ENCODE measurements around the gene OPRM1.

OPRM1 gene

DNA sequence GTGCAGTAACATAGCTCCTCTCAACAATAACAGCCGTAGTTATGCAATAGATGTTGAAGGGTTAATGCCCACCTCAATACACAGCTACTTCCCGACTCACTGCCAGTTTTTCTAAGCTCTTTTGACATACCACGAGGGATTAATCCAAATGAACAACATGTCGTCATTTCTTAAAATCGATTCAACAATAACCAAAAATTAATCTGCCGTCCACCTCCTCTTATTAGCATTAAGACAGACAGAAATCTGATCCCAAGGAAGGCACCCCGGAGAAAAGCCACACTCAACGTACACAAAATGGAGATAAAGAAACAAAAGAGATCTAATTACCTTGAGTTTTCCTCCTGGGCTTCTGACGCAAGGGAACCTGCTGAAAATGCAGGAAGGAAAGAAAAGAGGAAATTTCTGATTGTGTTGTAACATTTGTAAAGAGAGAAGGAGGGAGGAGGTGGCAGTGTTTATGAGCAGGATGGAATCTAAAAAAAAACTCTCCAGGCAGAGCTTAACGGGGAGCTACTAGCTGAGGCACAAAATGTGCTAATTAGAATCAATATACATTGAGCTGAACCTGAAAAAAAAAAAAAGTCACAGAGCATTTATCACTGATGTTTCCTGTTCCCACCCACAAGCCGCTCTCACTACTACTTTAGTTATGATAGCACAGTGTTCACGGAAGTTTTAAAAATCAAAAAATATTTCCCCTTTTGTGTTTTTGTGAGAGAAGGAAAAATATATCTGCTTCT, 208.2 kb downstream of the OPRM1 start:
- TF ChIP-seq, protein P1, sequence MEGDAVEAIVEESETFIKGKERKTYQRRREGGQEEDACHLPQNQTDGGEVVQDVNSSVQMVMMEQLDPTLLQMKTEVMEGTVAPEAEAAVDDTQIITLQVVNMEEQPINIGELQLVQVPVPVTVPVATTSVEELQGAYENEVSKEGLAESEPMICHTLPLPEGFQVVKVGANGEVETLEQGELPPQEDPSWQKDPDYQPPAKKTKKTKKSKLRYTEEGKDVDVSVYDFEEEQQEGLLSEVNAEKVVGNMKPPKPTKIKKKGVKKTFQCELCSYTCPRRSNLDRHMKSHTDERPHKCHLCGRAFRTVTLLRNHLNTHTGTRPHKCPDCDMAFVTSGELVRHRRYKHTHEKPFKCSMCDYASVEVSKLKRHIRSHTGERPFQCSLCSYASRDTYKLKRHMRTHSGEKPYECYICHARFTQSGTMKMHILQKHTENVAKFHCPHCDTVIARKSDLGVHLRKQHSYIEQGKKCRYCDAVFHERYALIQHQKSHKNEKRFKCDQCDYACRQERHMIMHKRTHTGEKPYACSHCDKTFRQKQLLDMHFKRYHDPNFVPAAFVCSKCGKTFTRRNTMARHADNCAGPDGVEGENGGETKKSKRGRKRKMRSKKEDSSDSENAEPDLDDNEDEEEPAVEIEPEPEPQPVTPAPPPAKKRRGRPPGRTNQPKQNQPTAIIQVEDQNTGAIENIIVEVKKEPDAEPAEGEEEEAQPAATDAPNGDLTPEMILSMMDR (IDR thresholded peaks at IDR 0.05; ENCODE audit: insufficient read depth, low read depth, low read length, missing control alignments), result no peak
- H3K4me3 ChIP-seq (ENCODE audit: low read depth, low read length), result peak overlapping the region; percentile 39
- DNase-seq (ENCODE audit: low read depth), result peak; percentile 71

DNA sequence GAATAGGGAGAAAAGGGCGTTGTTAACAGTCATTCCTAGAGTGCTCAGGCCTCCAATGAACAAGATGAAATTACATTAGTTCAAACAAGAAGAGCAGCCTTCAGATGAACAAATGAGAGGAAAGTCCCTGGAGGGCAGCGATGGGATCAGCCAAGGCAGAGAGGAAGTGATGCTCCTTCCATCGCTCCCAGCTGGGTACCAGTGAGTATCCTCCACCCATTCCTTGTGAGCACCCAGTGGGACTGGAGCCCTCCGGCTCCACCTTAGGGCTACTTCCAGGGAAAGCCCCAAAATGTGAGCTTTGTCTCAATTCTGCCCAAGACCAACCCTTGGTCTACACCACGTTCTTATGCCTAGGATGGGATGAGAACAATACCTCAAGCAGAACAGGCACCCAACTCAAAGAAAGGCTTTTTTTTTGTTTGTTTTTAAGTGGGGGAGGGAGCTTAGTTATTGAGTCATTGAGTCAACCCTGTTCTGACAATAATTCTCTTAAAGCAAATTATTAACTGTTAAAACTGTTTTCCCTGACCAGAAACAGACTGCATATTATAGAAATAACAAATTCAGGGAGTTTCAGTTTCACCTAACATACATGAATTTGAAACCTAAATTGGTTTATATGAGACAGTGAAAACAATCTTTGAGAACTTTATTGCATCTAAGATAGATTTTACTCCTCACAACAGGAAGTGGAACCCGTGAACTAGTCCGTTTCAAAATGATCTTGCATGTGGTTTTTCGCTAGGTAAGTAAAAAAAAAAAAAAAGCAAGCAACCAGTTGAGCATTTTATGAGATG, 210.7 kb downstream of the OPRM1 start:
- peak overlapping the region; percentile 13; the same call in 1 of the 2 replicates for H3K4me3 ChIP-seq (ENCODE audit: low read depth, low read length)
- TF ChIP-seq, protein P1 (IDR thresholded peaks at IDR 0.05; ENCODE audit: insufficient read depth, low read depth, low read length, missing control alignments), result no peak
- DNase-seq (ENCODE audit: low read depth), result peak; percentile 90

DNA sequence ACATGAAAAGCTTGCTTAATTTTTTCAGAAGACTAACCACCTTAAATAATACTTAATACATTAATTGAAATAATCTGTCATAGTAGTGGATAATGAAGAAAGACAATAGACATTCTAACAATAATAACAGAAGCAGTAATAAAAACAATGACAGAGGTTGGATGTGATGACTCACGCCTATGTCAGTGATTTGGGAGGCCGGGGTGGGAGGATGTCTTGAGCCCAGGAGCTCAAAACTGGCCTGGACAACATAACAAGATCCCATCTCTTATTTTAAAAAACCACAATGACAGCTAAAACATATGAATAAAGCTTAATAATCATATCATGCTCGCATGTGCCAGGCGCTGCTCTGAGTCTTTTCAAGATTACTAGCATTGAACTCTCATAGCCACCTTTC, 212.1 kb downstream of the OPRM1 start:
- DNase-seq (ENCODE audit: low read depth), result no peak
- TF ChIP-seq, protein P1 (IDR thresholded peaks at IDR 0.05; ENCODE audit: insufficient read depth, low read depth, low read length, missing control alignments), result no peak
- no peak overlapping the region for H3K4me3 ChIP-seq (ENCODE audit: low read depth, low read length)

DNA sequence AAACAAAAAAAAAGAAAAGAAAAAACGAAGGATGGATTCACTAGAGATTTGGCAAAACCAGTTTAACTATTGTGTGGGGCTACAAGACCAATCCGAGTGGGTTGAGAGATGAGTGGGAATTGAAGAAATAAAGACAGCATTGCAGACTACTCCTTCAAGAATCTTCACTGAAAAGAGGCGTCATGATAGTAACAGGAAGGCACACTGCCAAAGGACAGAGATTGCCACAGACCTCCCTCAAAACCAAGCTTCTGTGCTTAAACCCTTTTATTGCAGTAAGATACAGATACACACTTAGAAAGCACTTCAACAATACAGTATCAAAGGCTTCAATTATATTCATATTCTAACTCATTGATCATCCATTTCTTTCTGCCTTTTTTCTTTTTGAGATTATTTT, 213.6 kb downstream of the OPRM1 start:
- no peak overlapping the region for H3K4me3 ChIP-seq (ENCODE audit: low read depth, low read length)
- TF ChIP-seq, protein P1 (IDR thresholded peaks at IDR 0.05; ENCODE audit: insufficient read depth, low read depth, low read length, missing control alignments), result no peak
- no peak for DNase-seq (ENCODE audit: low read depth)

DNA sequence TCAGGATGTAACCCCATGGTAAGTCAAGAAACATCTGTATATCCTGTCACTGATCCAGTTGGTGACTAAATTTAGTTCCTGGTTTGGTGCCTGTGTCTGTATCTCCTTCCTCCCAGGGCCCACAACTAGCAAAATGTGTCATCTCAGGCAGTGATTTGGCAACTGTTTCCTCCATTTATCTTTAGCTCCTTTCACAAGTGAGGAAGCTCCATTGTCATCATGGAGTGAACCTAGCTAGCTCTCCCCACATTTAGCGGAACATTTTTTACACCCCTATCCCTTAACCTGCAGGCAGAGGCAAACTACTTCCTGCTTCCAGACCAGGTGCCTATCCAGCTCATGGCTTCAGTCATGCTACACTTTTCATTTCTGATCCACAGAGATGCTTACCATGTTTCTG, 218.0 kb downstream of the OPRM1 start:
- no peak overlapping the region for H3K4me3 ChIP-seq (ENCODE audit: low read depth, low read length)
- no peak for DNase-seq (ENCODE audit: low read depth)

DNA sequence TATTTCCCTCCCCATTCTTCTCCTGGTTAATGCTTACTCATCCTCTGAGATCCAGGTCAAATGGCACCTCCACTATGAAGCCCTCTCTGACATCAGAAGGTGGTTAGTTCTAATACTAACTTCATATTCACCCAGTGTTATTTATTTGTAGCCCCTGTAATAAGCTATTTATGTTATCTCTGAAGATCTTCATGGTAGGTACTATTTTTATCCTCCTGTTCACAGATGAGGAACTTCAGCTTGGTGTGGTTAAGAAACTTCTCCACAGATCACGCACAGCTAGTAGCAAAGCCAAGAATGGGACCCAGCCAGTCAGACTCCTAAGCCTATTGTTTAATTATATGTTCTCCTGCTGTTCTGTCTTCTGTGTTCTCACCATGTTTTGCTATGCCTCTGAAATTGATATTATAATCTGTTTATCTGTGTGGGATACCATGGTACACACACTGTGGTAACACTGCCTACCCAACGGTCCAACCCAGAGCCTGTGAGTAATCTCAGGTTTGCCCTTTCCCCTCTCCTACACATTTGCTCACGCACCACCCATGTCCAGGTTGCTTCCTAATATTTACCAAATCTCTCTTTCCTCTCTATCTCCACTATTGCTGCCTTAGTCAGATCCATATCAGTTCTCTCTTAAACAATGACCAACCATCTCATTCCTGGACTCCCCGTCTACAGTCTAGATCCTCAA, 219.2 kb downstream of the OPRM1 start:
- TF ChIP-seq, protein P1 (IDR thresholded peaks at IDR 0.05; ENCODE audit: insufficient read depth, low read depth, low read length, missing control alignments), result no peak
- H3K4me3 ChIP-seq (ENCODE audit: low read depth, low read length), result no peak overlapping the region
- peak; percentile 73 for DNase-seq (ENCODE audit: low read depth)

More for the DNA sequence above, 218.0 kb downstream of the OPRM1 start:
- TF ChIP-seq, protein P1 (IDR thresholded peaks at IDR 0.05; ENCODE audit: insufficient read depth, low read depth, low read length, missing control alignments), result no peak
